D721Med (cell line): ENCODE results near the gene CCDC77.

Source experiments
- DNase-seq: peaks from one replicate; pipeline ENCODE4 v3.0.0; 2011; ENCODE audit warnings: low spot score; ENCODE audit not compliant: insufficient read length
- FAIRE-seq: peaks from 2 replicates; lab custom pipeline; 2011; peaks lifted over from hg19 to GRCh38; lab: Jason Lieb, UNC
- CTCF ChIP-seq: IDR thresholded peaks from 2 replicates; pipeline ENCODE4 v1.5.1; 2012; ENCODE audit warnings: mild to moderate bottlenecking, control low read depth; ENCODE audit not compliant: insufficient read depth; ENCODE audit errors: missing control alignments

CCDC77 gene

GRCh38 chr12:452667-453210, 51.3 kb downstream of the CCDC77 start:
- DNase-seq (no peak), FAIRE-seq (no peak)
- TF ChIP-seq CTCF: no peak

- DNase-seq: no peak
- no peak for TF ChIP-seq CTCF
- FAIRE-seq: no peak
Measured at GRCh38 chr12:454833-455232, 53.4 kb downstream of the CCDC77 start.

GRCh38 chr12:455821-456220, 54.4 kb downstream of the CCDC77 start:
- TF ChIP-seq CTCF: no peak
- DNase-seq: no peak
- FAIRE-seq: no peak

- DNase-seq (no peak), FAIRE-seq (no peak)
- TF ChIP-seq CTCF: no peak
Measured at GRCh38 chr12:457676-458075, 56.2 kb downstream of the CCDC77 start.

- TF ChIP-seq CTCF: no peak
- DNase-seq (no peak), FAIRE-seq (no peak)
Measured at GRCh38 chr12:459050-459429, 57.6 kb downstream of the CCDC77 start.

- DNase-seq (peak; percentile 91), FAIRE-seq (no peak)
- TF ChIP-seq CTCF: no peak
Measured at GRCh38 chr12:459430-460258, 58.2 kb downstream of the CCDC77 start, which contains the start of gene B4GALNT3. Gene B4GALNT3, plus strand, starts transcription at chr12:459939. Its CDS starts 438 bp downstream, at chr12:460377.
